OCI-LY7 (cell line): Measurements from ENCODE around the gene TVP23A. TPM values are rescaled to one million over a fixed set of nuclear protein-coding genes. Genes with fewer than 3 reads are reported as not detected.
"Not testable (repeated sequence)": the region's sequence is repeated elsewhere in the genome, so short reads cannot be mapped to it uniquely, and the experiment has no call there.

Source experiments
- BruUV-seq: library from RNA; stranded (reverse); fragments of 400-500 nt; replicated peaks from 2 replicates; lab custom pipeline; 2021; lab: Mats Ljungman, UMichigan
- CTCF ChIA-PET: fragments of 300-600 bp; sonication (Branson Sonifier 250); formaldehyde crosslinking; loops from one replicate; lab custom pipeline; 2022; ENCODE audit warnings: antibody characterized with exemption; ENCODE audit not compliant: unreplicated experiment; lab: Charles Lee
- POLR2A ChIA-PET: fragments of 300-600 bp; sonication (Branson Sonifier 250); formaldehyde crosslinking; loops from one replicate; lab custom pipeline; 2022; ENCODE audit warnings: antibody characterized with exemption; lab: Charles Lee
- DNase-seq: peaks from one replicate; pipeline ENCODE4 v3.0.0-alpha.2; 2015; ENCODE audit warnings: low spot score
- H2AFZ ChIP-seq: fragments of 200-600 bp; sonication (generic), shearing (Covaris generic); 2 replicates; pipeline ENCODE4 v1.6.1; 2014; ENCODE audit warnings: mild to moderate bottlenecking, antibody characterized with exemption, low read length, moderate library complexity
- H3K27ac ChIP-seq: fragments of 200-600 bp; sonication (generic); 2 replicates; pipeline ENCODE4 v1.5.1; 2014; ENCODE audit warnings: mixed run types, low read depth, mild to moderate bottlenecking, moderate library complexity, low read length, inconsistent platforms; ENCODE audit not compliant: poor library complexity, severe bottlenecking
- H3K36me3 ChIP-seq: fragments of 200-600 bp; sonication (generic); 2 replicates; pipeline ENCODE4 v1.6.1; 2014; ENCODE audit warnings: mild to moderate bottlenecking, antibody characterized with exemption, low read length, moderate library complexity, mixed read lengths; ENCODE audit not compliant: insufficient read depth
- H3K4me1 ChIP-seq: fragments of 200-600 bp; sonication (generic); 2 replicates; pipeline ENCODE4 v1.5.1; 2014; ENCODE audit warnings: mild to moderate bottlenecking, low read length; ENCODE audit not compliant: insufficient read depth, poor library complexity, severe bottlenecking
- H3K4me2 ChIP-seq: fragments of 200-600 bp; sonication (generic); 2 replicates; pipeline ENCODE4 v1.6.1; 2014; ENCODE audit warnings: mild to moderate bottlenecking, low read length
- H3K4me3 ChIP-seq: fragments of 200-600 bp; sonication (generic); 2 replicates; pipeline ENCODE4 v1.5.1; 2014; ENCODE audit warnings: mild to moderate bottlenecking, low read depth, low read length; ENCODE audit not compliant: poor library complexity, severe bottlenecking
- H3K79me2 ChIP-seq: fragments of 200-600 bp; sonication (generic); 2 replicates; pipeline ENCODE4 v1.6.1; 2016; ENCODE audit warnings: low read depth, mild to moderate bottlenecking, low read length, moderate library complexity, mixed read lengths; ENCODE audit not compliant: insufficient read depth
- H3K9me2 ChIP-seq: fragments of 200-600 bp; sonication (generic); 2 replicates; pipeline ENCODE4 v1.6.1; 2016; ENCODE audit warnings: mild to moderate bottlenecking, low read length, mixed read lengths; ENCODE audit not compliant: insufficient read depth
- H3K9me3 ChIP-seq: fragments of 200-600 bp; sonication (generic); 2 replicates; pipeline ENCODE4 v1.6.1; 2014; ENCODE audit warnings: mild to moderate bottlenecking, mixed run types, low read length, mixed read lengths
- H4K20me1 ChIP-seq: fragments of 200-600 bp; sonication (generic); 2 replicates; pipeline ENCODE4 v1.6.1; 2014; ENCODE audit warnings: mild to moderate bottlenecking, antibody characterized with exemption, low read length, moderate library complexity, mixed read lengths; ENCODE audit not compliant: insufficient read depth
- EZH2phosphoT487 ChIP-seq: fragments of 200-600 bp; sonication (generic); IDR thresholded peaks from 2 replicates; pipeline ENCODE4 v1.6.1; 2018; ENCODE audit warnings: low read depth, borderline replicate concordance, mild to moderate bottlenecking, mixed run types, antibody characterized with exemption, low read length, moderate library complexity, mixed read lengths
- intact Hi-C: fragments of 100-400 bp; cut with micrococcal nuclease; formaldehyde crosslinking; loops from one replicate; pipeline ENCODE4 v1.10.0; 2022; ENCODE audit not compliant: unreplicated experiment
- total RNA-seq, 2 experiments: library from RNA; depleted of rRNA in 1 of 2; stranded (reverse); fragments of >200 nt in 1 of 2; shearing (Covaris generic) in 1 of 2; gene quantifications; 2 replicates each; pipeline ENCODE4 v1.2.3, GENCODE V29; 2014 to 2022
- TF ChIP-seq, protein P1 (sequence below): fragments of 200-600 bp; sonication (generic); conservative IDR thresholded peaks from 2 replicates; pipeline ENCODE4 v1.5.1; 2014; ENCODE audit warnings: mild to moderate bottlenecking, antibody characterized with exemption, low read length, moderate library complexity, mixed read lengths

The TVP23A gene
- total RNA-seq, 2 experiments from 2014 or later = 0.57 TPM; not detected in 1

DNA sequence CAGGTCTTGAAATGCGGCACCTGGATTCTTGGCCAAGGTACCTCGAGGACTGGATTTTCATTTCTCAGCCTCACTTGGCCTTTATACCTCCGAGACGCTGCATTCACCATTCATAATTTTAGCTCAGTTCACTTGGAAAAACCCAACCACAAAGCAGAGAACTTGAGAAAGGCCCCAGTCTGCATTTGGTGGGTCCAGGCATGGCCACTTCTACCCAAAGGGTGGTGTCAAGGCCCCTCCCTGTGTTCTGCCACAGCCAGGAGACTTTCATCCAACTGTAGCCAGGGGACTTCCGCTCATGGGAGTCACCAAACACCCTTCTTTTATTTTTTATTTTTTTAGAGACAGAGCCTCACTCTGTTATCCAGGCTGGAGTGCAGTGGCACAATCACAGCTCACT is 14.7 kb upstream of the TVP23A start:
- Histone ChIP-seq H3K36me3 (no peaks in the 10 kb centered on the region), H3K4me3 (no peak overlapping the region), H3K9me3 (no peaks in the 10 kb centered on the region), H2AFZ (no peak overlapping the region), H3K4me1 (peaks cover 21% of the 10 kb centered on the region), H3K9me2 (no peaks in the 10 kb centered on the region), H3K79me2 (no peaks in the 10 kb centered on the region), H3K4me2 (no peak overlapping the region), H4K20me1 (no peaks in the 10 kb centered on the region), H3K27ac (no peak overlapping the region)
- ChIA-PET POLR2A (no interaction called here), CTCF (no interaction called here)
- DNase-seq = no peak
- intact Hi-C loops = no loop called here
- BruUV-seq = no TSS peak
- TF ChIP-seq EZH2phosphoT487 = no peak
- TF ChIP-seq, protein P1, sequence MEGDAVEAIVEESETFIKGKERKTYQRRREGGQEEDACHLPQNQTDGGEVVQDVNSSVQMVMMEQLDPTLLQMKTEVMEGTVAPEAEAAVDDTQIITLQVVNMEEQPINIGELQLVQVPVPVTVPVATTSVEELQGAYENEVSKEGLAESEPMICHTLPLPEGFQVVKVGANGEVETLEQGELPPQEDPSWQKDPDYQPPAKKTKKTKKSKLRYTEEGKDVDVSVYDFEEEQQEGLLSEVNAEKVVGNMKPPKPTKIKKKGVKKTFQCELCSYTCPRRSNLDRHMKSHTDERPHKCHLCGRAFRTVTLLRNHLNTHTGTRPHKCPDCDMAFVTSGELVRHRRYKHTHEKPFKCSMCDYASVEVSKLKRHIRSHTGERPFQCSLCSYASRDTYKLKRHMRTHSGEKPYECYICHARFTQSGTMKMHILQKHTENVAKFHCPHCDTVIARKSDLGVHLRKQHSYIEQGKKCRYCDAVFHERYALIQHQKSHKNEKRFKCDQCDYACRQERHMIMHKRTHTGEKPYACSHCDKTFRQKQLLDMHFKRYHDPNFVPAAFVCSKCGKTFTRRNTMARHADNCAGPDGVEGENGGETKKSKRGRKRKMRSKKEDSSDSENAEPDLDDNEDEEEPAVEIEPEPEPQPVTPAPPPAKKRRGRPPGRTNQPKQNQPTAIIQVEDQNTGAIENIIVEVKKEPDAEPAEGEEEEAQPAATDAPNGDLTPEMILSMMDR = no peak

DNA sequence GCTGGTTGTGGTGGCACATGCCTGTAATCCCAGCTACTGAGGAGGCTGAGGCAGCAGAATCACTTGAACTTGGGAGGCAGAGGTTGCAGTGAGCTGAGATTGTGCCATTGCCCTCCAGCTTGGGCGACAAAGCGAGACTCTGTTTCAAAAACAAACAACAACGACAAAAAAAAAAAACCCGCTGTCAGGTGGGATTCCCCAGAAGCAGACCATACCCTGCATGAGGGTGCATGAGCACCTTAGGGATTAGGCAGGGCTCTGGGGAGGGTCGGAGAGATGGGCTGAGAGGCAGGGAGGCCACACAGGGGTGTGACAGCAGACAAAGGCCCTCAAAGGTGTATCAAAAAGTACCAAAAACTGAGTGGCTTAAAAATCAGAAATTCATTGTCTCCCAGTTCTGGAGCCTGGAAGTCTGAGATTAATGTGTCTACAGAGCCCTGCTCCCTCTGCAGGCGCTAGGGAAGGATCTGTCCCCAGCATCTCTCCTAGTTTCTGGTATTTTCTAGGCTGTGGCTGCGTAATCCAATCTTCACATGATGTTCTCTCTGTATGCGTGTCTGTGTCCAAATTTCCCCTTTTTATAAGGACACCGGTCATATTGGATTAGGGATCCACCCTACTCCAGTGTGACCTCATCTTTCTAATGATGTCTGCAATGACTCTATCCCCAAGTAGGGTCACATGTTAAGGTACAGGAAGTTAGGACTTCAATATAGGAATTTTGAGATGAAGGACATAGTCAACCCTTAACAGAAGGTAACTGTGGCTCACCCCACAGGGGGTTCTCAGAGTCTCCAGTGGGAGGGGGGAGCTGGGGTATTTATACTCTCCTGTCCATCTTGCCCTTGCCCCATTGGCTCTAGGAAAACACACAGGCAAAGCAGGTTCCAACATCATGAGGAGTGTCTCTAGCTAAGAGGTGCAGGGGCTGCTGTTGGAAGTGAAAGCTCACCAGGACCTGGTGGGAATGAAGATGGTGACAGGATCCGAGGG is 13.6 kb upstream of the TVP23A start:
- no peak overlapping the region for H3K27ac ChIP-seq
- H3K79me2 ChIP-seq = no peaks in the 10 kb centered on the region
- H4K20me1 ChIP-seq = no peaks in the 10 kb centered on the region
- no peak overlapping the region for H3K4me3 ChIP-seq
- H3K4me2 ChIP-seq = peak overlapping the region; percentile 28; the same call in 1 of the 2 replicates
- ChIA-PET CTCF (no interaction called here), POLR2A (interaction anchor here (0.7 kb wide), 1 partner anchor 88 kb away, joined by 5 read pairs; the partner anchor contains the start of gene NUBP1)
- H3K4me1 ChIP-seq = peaks cover 21% of the 10 kb centered on the region
- intact Hi-C loops = no loop called here
- peak; percentile 18 for DNase-seq
- H3K36me3 ChIP-seq = no peaks in the 10 kb centered on the region
- no peak for TF ChIP-seq EZH2phosphoT487
- TF ChIP-seq, protein P1 = no peak
- H3K9me3 ChIP-seq = no peaks in the 10 kb centered on the region
- no TSS peak for BruUV-seq
- H2AFZ ChIP-seq = peak overlapping the region; percentile 53
- H3K9me2 ChIP-seq = no peaks in the 10 kb centered on the region

GRCh38 chr16:10830240-10830639 is 11.6 kb upstream of the TVP23A start:
- DNase-seq, H3K4me3 ChIP-seq, intact Hi-C loops, POLR2A ChIA-PET, H3K36me3 ChIP-seq, H3K79me2 ChIP-seq, CTCF ChIA-PET, H3K27ac ChIP-seq, H3K4me2 ChIP-seq, H4K20me1 ChIP-seq, H3K9me2 ChIP-seq, H2AFZ ChIP-seq, H3K9me3 ChIP-seq, BruUV-seq: not testable (repeated sequence)
- H3K4me1 ChIP-seq = peaks cover 21% of the 10 kb centered on the region

- H3K27ac ChIP-seq, CTCF ChIA-PET, BruUV-seq: not testable (repeated sequence)
These were observed 10.9 kb upstream of the TVP23A start for GRCh38 chr16:10829390-10830098.

More at GRCh38 chr16:10829390-10830098, 10.9 kb upstream of the TVP23A start:
- H3K4me1 ChIP-seq = peaks cover 21% of the 10 kb centered on the region
- H3K79me2 ChIP-seq, H3K9me2 ChIP-seq, H2AFZ ChIP-seq, H3K4me3 ChIP-seq, DNase-seq, POLR2A ChIA-PET, H3K4me2 ChIP-seq, intact Hi-C loops, H3K36me3 ChIP-seq, H3K9me3 ChIP-seq, H4K20me1 ChIP-seq: not testable (repeated sequence)
